Islet precursor cell (in vitro differentiated cells): ENCODE measurements around the gene PERM1.

Experiments
- DNase-seq: peaks from one replicate; pipeline ENCODE4 v3.0.0-alpha.2; 2018

The PERM1 gene

DNA sequence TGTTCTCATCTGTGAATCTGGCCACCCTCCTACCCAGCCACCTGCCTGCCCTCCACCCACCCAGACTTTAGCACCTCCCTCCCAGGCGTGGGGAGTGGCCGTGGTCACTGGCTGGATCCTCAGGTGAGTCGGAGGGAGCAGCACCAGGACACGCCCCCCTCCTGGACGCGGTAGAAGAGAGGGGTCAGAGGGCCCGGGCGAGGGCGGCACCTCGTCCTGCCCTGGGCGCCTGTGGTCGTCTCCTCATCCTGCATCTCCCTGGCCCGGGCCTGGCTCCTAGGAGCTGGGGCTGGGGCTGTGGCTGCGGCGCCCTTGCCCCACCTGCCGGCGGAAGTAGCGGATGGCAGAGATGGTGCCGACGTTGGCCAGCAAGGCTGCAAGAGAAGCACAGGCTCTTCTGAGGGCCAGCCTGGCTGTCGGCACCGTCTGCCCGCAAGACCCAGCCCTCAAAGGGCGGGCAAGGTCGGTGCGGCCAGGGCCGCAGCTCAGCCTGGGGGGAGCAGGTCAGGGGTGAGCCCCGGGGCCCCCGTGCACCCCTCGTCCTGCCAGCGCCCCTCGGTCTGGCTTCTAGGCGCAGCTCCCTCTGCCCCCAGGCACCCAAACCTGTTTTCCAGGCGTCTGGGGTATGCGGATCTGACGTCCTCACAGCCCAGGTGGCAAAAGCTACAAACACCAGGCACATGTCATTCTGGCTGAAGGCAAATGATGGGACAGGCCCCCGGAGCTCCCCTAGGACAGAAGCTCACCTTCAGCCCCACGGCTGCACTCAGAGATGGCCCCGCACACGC lies 5.8 kb downstream of the PERM1 start:
- peak; percentile 94 for DNase-seq

DNA sequence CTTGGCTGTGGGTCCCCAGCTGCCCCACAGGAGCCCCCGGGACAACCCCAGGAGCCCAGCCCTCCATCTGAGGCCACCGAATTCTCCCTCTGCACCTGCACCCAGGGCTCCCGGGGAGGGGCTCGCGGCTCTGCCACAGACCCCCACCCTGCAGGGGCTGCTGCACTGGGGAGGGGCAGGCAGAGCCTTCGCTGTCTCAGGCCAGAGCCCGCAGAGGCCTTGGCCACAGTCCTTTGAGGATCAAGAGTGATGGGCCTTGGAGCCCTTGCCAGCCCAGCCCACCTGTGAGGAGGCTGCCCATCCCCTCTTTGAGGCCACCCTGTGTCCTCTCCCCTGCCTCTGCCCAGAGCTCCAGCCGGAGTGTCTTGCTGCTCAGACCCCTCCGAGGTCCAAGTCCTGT lies 6.5 kb downstream of the PERM1 start:
- no peak for DNase-seq

DNA sequence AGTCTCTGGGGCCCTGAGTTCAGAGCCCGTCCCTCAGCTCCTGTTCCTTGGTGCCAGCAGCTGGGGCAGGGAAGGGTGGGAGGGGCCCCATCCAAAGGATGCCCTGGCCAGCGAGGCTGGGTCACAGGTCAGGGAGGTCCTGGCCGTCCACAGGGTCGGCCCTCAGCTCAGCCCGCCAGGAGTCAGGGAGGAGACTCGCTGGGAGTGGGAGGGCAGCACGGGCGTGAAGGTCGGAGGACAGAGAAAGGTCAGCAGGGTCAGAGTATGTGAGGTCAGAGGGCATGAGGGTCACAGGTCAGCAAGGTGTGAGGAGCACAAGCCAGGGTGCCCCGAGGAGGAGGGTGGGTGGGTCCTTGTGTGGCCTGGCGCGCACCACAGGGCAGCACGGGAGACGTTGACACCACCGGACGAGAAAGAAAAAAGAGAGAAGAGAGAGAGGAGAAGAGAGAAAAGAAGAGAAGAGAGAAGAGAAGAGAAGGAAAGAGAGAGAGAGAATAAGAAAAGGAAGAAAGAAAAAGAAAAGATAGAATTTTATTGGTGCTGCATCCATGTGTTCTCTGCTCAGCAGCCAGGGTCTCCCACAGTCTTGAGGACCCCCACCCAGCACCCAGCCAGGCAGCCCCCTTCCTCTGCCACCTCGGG lies 7.1 kb downstream of the PERM1 start:
- DNase-seq = no peak

DNA sequence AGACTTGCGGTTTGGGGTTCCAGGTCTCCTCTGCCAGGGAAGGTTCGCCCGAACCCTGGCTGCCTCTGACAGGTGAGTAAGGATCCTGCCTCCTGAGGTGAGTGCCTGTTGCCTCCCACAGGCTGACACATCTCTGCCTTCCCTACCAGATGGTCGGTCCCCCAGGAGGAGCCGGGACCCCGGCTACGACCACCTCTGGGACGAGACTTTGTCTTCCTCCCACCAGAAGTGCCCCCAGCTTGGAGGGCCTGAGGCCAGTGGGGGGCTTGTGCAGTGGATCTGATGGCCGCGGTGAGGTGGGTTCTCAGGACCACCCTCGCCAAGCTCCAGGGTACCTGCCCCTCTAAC lies 7.6 kb downstream of the PERM1 start:
- DNase-seq = no peak

DNA sequence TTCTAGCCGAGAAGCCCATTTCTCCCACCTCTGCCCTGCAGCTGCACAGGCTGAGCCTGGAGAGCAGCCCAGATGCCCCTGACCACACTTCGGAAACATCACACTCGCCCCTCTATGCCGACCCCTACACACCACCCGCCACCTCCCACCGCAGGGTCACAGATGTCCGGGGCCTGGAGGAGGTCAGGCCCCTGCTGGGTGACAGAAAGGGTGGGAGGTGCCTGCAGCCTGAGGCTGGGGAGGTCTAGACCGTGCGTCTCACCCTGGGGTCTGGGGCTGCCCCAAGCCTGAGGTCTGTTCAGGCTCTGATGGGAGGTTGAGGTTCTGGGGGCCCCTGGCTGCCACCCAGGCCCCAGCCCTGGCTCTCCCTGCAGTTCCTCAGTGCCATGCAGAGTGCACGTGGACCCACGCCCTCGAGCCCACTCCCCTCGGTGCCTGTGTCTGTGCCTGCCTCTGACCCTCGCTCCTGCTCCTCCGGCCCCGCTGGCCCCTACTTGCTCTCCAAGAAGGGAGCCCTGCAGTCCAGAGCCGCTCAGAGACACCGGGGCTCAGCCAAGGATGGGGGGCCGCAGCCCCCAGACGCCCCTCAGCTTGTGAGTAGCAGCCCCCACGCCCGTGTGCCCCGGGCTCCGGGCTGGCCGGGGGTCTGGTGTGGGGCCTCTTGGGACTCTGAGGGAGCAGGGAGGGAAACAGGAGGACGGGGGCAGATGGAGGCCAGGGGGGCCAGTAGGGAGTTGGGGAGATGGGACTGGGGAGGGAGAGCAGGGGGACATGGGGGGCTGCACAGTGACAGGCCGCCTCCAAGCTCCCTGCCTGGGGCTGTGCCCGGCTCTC lies 8.2 kb downstream of the PERM1 start:
- no peak for DNase-seq

DNA sequence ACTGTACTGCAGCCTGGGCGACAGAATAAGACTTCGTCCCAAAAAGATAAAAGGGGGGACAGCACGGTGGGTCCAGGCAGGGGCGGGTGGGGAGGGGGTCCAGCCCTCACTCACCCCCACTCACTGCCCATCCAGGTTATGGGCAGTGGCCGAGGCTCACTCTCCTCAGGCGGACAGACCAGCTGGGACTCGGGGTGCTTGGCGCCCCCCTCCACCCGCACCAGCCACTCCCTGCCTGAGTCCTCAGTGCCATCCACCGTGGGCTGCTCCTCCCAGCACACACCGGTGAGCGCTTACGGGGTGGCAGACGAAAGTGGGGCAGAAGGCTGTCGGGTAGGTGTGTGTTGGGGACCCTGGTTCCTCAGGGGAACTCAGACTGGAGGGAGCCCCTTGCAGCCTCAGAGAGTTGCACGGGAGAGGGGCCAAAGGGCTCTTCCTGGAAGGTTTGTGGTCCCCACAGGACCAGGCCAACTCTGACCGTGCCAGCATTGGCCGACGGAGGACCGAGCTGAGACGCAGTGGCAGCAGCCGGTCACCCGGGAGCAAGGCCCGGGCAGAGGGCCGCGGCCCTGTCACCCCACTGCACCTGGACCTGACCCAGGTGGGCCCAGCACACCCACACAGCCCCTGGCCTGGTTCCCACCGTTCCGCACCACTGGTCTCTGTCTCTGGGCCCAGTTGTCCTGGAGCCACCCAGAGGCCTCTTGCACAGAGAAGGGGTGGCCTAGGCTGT lies 9.0 kb downstream of the PERM1 start:
- DNase-seq = no peak

DNA sequence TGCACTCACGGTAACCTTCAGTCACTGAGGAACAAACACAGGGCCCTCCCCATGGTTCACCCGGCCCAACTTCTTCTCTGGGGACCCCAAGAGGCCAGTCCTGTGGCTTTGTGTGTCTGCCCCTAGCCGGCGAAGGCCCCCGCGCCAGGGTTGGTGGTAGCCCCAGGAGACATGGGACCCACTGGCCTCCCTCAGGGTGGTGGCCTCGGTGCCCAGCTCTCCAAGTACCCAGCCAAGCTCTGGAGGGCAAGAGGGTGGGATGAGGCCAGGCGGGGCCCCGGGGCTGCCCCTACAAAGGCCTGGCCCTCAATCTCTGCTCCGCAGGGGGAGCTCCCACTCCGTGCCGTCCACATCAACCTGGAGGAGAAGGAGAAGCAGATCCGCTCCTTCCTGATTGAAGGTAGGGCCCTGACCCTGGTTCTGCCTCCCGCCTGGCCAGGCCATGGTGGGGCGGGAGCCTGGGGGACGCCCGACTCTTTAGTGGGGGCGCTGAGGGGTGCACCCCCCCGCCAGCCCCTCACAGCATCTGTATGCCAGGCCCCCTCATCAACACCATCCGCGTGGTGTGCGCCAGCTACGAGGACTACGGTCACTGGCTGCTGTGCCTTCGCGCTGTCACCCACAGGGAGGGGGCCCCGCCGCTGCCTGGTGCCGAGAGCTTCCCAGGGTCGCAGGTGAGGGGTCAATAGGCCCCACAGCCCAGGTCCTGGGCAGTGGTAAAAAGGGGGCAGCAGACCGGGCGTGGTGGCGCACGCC lies 10.0 kb downstream of the PERM1 start:
- no peak for DNase-seq

DNA sequence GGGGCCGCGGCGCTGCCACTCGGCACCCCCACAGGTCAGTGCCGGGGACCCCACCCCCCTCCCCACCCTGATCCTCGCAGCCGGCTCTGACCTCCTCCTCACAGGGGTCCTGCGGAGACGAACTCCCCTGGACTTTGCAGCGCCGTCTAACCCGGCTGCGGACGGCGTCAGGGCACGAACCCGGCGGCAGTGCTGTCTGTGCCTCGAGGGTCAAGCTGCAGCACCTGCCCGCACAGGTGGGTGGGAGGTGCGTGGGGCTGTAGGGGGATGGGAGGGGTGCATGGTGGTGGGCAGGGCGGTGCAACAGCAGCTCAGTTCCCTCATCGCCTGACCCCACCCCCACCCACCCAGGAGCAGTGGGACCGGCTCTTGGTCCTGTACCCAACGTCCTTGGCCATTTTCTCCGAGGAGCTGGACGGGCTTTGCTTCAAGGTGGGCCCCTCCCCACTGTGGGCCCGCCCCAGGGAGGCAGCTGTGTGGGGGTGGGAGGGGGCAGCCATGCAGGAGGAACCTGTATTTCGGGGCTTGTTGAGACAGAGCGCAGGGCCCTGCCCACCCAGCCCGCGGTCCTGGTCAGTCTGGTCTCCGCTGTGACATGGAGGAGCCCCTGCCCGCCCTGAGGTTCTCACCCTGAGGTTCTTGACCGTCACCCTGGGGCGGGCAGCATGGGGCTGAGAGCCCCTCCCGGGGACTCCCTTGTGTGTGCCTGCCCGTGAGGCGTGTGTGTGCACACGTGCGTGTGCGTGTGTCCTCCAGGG lies 10.7 kb downstream of the PERM1 start:
- DNase-seq = no peak

DNA sequence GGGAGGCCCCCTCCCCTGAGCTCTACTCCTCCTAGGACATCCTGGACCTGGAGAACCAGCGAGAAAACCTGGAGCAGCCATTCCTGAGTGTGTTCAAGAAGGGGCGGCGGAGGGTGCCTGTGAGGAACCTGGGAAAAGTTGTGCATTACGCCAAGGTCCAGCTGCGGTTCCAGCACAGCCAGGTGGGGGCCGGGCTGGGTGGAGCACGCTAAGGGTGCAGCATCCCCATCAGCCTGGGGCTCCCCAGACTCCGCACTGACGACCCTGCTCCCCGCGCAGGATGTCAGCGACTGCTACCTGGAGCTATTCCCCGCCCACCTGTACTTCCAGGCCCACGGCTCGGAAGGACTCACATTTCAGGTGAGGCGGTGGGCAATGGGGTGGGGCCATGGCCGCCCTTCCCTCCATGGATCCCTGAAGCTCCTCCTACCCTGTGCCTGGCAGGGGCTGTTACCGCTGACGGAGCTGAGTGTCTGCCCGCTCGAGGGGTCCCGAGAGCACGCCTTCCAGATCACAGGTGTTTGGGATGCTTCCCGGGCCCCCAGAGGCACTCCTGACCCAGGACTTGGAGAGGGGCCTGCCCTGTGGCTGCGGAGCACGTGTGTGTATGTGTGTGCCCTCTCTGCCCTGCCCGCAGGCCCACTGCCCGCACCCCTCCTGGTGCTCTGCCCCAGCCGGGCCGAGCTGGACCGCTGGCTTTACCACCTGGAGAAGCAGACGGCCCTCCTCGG lies 11.5 kb downstream of the PERM1 start:
- no peak for DNase-seq

DNA sequence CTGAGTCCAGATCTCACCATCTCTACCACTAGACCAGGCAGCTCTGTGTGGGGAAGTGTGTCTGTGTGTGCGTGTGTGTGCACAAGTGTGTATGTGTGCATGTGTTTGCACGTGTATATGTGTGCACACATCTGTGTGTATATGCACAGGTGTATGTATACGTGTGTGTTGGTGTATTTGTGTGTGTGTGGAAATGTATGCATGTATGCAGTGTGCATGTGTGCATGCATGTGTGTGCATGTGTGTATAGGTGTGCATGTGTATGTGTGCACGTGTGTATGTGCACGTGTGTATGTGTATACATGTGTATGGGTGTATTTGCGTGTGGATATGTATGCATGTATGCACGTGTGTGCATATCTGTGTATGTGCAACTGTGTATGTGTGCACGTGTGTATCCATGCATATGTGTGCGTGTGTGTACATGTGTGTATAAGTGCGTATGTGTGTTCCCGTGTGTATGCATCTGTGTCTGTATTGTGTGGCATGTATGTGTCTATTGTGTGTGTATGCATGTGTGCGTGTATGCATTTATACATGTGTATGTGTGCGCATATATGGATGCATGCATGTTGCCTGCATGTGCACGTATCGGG lies 12.5 kb downstream of the PERM1 start:
- DNase-seq = no peak

DNA sequence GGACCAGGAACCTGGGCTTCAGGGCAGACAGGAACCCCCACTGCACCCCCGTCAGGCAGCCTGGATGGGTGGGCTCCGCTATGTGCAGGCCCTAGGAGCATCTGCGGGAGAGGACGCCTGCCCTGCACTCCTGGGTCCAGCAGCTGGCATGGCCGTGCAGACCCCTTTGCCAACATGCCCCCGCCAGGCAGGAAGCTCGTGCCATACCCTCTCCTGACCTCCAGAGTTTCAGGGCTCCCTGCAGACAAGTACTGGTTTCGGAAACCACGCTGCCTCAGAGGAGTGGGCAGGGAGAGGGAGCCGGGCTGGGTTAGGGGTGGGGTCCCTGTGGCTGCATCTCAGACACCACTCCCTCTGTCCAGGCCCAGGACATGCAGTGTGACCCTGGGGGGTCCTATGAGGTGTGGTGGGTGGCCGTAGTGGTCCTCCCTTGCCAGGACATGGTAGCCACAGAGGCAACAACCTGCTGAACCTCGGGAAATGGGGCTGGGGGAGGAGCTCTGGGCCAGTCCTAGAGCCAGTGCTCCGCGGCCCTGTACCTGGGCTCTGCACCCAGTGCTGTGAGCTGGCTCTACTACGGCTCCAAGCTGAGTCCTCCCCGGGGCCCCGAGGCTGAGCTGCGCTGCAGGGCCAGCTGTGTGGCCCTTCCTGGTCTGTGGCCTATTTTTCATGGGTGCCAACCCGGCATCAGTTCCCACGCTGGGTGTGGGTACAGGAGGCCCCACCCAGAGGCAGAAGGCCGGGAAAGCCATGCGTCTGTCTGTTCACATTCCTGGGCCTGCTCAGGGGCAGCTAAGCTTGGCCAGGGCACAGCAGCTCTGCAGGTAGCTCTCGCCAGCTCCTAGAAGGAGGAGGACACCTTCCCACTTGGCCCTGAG lies 14.2 kb downstream of the PERM1 start:
- DNase-seq = no peak

DNA sequence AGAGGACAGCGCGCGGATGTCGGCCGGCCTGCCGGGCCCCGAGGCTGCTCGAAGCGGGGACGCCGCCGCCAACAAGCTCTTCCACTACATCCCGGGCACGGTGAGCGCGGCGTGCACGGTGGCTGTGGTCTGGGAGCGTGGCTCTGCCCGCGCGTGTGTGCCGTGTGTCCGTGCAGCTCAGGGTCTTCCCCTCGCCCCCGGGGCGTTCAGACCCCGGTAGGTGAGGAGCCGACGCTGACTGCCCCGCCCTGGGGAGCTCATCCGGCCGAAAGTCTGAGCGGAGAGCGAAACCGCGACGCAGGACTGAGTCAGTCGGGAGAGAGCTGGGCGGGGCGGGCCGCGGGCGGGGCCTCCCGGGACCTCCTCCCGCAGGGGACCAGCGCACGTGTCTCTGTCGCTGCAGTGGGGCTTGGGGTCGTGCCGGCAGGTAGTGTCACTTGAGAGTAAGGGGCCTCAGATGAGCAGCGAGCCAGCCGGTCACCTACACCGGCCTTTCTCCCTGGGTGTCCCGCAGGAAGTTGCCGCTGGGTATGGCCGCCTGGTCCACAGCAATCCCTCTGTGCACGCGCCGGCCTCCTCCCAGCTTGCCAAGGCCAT lies 15.1 kb downstream of the PERM1 start:
- DNase-seq = peak; percentile 88

DNA sequence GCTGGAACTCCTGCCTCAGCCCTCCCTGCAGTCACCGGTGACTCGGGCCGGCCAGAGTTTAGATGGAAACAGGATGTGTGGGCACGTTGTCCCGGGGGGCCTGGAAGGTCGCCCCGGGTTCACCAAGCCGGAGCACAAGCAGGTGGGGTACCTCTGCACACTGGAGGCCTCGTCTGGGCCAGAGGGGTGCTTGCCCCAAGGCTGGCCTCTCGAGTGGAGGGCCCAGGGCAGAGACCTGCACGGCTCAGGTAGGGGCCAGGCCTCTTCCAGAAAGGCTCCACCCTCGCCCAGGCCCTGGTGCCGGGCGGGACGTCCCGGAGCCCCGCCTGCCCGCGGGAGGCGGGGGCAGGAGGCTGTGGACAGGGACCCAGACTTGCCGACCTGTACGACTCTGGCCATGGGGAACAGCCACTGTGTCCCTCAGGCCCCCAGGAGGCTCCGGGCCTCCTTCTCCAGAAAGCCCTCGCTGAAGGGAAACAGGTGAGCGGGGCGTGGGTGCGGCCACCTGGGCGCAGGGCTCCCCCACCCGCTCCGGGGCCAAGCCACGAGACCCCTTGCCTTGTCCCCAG lies 15.7 kb downstream of the PERM1 start, which contains the start of gene PLEKHN1:
Gene PLEKHN1, plus strand, starts transcription at position 348 of the 569 bp plus-strand sequence. Its CDS starts 50 bp downstream, at position 398.
- DNase-seq = peak; percentile 88

DNA sequence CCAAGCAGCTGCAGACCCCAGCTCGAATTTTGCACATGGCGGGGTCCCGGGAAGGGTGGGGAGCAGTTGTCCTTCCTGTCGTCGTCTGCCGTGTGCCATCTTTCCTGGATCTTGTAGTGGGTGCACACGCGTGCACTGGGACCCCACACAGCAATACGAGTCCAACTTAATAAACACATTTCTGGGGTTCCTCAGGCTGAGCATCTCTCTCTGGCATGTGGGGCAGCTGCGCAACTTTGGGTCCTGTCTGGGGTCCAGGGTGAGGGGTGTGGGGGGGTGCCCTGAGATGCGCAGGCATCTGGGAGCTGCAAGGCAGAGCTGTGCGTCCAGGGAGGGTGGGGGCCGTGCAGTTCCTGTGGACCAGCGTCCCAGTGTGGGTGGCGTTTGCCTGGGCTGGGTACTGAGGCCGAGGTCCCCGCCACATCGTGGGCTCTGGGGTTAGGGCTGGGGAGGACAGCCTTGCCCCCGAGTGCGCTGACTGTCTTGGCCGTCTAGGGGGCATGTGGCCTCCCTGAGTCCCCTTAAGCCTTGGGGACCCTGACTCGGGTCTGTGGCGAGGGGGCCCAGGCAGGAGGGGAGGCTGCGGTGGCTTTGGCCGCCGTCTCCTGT lies 16.3 kb downstream of the PERM1 start:
- no peak for DNase-seq

DNA sequence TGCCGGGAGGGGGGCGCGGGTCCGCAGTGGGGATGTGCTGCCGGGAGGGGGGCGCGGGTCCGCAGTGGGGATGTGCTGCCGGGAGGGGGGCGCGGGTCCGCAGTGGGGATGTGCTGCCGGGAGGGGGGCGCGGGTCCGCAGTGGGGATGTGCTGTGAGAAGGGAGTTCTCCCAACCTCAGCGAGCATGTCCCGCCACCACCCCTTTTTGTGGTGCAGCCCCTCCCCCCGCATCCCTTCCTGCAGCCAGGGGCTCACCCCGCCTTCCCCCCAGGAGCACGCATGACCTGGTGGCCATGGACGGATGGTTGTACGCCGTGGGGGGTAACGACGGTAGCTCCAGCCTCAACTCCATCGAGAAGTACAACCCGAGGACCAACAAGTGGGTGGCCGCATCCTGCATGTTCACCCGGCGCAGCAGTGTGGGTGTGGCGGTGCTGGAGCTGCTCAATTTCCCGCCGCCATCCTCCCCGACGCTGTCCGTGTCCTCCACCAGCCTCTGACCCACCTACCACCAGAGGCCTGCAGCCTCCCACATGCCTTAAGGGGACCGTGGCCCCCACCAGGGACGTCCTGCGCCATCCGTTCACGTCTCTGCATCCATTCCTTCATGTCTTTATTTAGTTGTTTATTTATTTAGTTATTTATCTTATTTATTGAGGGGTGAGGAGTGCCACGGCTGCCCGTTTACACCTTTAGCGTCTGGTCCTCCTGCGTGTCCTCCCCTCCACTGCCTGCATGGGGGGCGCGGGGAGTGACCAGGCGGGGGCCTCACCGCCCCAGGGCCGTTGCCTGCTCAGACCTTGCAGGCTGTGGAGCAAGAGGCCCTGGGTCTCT lies 17.0 kb downstream of the PERM1 start:
- no peak for DNase-seq

DNA sequence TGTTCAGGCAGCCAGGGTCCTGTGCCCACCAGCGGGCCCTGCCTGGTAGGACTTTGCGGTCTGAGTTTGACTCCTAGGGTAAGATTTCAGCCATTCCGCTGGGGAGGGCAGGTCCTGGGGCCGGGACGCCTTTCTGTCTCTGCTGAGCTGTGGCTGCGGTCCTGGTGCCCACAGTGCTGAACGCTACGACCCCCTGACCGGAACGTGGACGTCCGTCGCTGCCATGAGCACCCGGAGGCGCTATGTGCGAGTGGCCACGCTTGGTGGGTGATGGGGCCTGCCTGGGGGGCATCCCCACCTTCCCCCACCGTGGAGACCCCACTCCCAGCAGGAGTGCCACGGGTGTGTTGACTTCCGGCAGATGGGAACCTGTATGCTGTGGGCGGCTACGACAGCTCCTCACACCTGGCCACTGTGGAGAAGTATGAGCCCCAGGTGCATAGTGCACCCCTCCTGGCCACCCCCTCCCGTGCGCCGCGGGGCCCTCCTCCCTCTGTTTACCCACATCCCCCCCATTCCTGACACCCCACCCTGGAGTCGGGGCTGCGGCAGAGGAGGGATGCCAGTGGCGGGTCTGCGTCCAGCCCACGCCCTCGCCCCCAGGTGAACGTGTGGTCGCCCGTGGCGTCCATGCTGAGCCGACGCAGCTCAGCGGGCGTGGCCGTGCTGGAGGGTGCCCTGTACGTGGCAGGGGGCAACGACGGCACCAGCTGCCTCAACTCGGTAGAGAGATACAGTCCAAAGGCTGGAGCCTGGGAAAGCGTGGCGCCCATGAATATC lies 18.0 kb downstream of the PERM1 start:
- no peak for DNase-seq
